Stomach (tissue), 4 donors: ENCODE data around the gene GSE1.

ENCODE experiments used
- CTCF ChIP-seq, 7 experiments: fragments of 450-650 bp in 4 of 7; fragments of 200-600 bp in 3 of 7; sonication (generic) in 3 of 7; IDR thresholded peaks; one replicate each; pipeline ENCODE4 v1.5.1; 2016 to 2019; ENCODE audit warnings: antibody characterized with exemption in 7 of 7, control low read depth in 2 of 7, mild to moderate bottlenecking in 1 of 7
- POLR2A ChIP-seq, 4 donors: fragments of 450-650 bp; IDR thresholded peaks; one replicate each; pipeline ENCODE4 v1.6.1; 2016; ENCODE audit warnings: antibody characterized with exemption in 4 of 4, control low read depth in 2 of 4, mild to moderate bottlenecking in 1 of 4, moderate library complexity in 1 of 4
- POLR2AphosphoS5 ChIP-seq, 3 donors: sonication (generic); formaldehyde crosslinking; IDR thresholded peaks; one replicate each; pipeline ENCODE4 v1.6.1; 2016; ENCODE audit warnings: antibody characterized with exemption in 3 of 3

- no peak for TF ChIP-seq CTCF (IDR thresholded peaks at IDR 0.05)
- TF ChIP-seq POLR2A (IDR thresholded peaks at IDR 0.05) = no peak
- TF ChIP-seq POLR2AphosphoS5 (IDR thresholded peaks at IDR 0.05) = no peak
Observed at GRCh38 chr16:85668676-85669424, 55.7 kb downstream of the GSE1 start.
